HCT116 (cell line): Measurements from ENCODE around the gene RAB8B. TPM values are rescaled to one million over a fixed set of nuclear protein-coding genes. Genes with fewer than 3 reads are reported as not detected.

ENCODE experiments used
- ATAC-seq: fragments of 200-7000 bp; cut with Tn5 transposase; 2 replicates; pipeline ENCODE4 v1.9.1; 2020; ENCODE audit warnings: mild to moderate bottlenecking, moderate library complexity
- BruUV-seq: library from RNA; stranded (reverse); fragments of 400-500 nt; replicated peaks from 2 replicates; lab custom pipeline; 2021; lab: Mats Ljungman, UMichigan
- CTCF ChIA-PET: fragments of 300-600 bp; sonication (Branson Sonifier 250); formaldehyde crosslinking; loops from one replicate; lab custom pipeline; 2021; ENCODE audit warnings: antibody characterized with exemption; lab: Charles Lee
- POLR2A ChIA-PET: fragments of 300-600, 350-600 bp; sonication (Branson Sonifier 250); formaldehyde crosslinking; loops from one replicate; lab custom pipeline; 2021; ENCODE audit warnings: antibody characterized with exemption; lab: Charles Lee
- RAD21 ChIA-PET, 2 experiments: fragments of 300-600 bp; sonication (Branson Sonifier 250); formaldehyde crosslinking; loops; one replicate each; lab custom pipeline; 2023; ENCODE audit warnings: low total read pairs in 2 of 2; ENCODE audit not compliant: uncharacterized antibody in 2 of 2, unreplicated experiment in 2 of 2, low non-redundant PET in 1 of 2; lab: Charles Lee
- DNase-seq: peaks from one replicate; pipeline ENCODE4 v3.0.0-alpha.2; 2010; ENCODE audit warnings: low read depth, low spot score
- H2AFZ ChIP-seq: fragments of 200-600 bp; shearing (Covaris generic), sonication (generic); 2 replicates; pipeline ENCODE4 v1.6.1; 2017; ENCODE audit warnings: low read depth, mixed run types, mixed read lengths, antibody characterized with exemption, low read length; ENCODE audit not compliant: poor library complexity, severe bottlenecking
- H3K27ac ChIP-seq: 2 replicates; pipeline ENCODE4 v1.5.1; 2012; ENCODE audit warnings: low read depth, low read length
- H3K27me3 ChIP-seq: fragments of 200-600 bp; sonication (generic); 2 replicates; pipeline ENCODE4 v1.6.1; 2016; ENCODE audit warnings: mixed run types, low read length, mixed read lengths; ENCODE audit not compliant: insufficient read depth
- H3K36me3 ChIP-seq, 2 experiments: fragments of 200-500 bp in 1 of 2; fragments of 200-600 bp in 1 of 2; sonication (Bioruptor generic) in 1 of 2; sonication (generic) in 1 of 2; 2 replicates each; pipeline versions ENCODE4 v1.5.1 to v1.6.1; 2014 to 2016; ENCODE audit warnings: low read length in 2 of 2, inconsistent platforms in 1 of 2, mixed read lengths in 1 of 2, mixed run types in 1 of 2; ENCODE audit not compliant: insufficient read depth in 2 of 2, control insufficient read depth in 1 of 2
- H3K4me1 ChIP-seq, 2 experiments: fragments of 200-600 bp in 1 of 2; sonication (generic) in 1 of 2; 2 replicates each; pipeline versions ENCODE4 v1.5.1 to v1.6.1; 2012 to 2017; ENCODE audit warnings: low read length in 2 of 2, inconsistent platforms in 1 of 2, mild to moderate bottlenecking in 1 of 2, mixed read lengths in 1 of 2, mixed run types in 1 of 2, moderate library complexity in 1 of 2; ENCODE audit not compliant: insufficient read depth in 2 of 2, control insufficient read depth in 1 of 2
- H3K4me2 ChIP-seq: fragments of 200-600 bp; sonication (generic); 2 replicates; pipeline ENCODE4 v1.6.1; 2017; ENCODE audit warnings: mixed run types, low read length, mixed read lengths
- H3K4me3 ChIP-seq, 2 experiments: fragments of 200-600 bp in 1 of 2; sonication (generic) in 1 of 2; replicated peaks in 1 of 2; 2 replicates each; pipeline ENCODE4 v1.5.1; 2011 to 2016; ENCODE audit warnings: low read length in 2 of 2, control low read depth in 1 of 2, low read depth in 1 of 2, mild to moderate bottlenecking in 1 of 2, mixed read lengths in 1 of 2, mixed run types in 1 of 2
- H3K79me2 ChIP-seq: fragments of 200-600 bp; sonication (generic); 2 replicates; pipeline ENCODE4 v1.6.1; 2017; ENCODE audit warnings: mild to moderate bottlenecking, mixed run types, low read length, moderate library complexity, mixed read lengths; ENCODE audit not compliant: insufficient read depth
- H3K9ac ChIP-seq: fragments of 200-600 bp; sonication (generic); 2 replicates; pipeline ENCODE4 v1.6.1; 2016; ENCODE audit warnings: low read length, mixed read lengths
- H3K9me2 ChIP-seq: fragments of 200-600 bp; sonication (generic), shearing (Covaris generic); 2 replicates; pipeline ENCODE4 v1.6.1; 2017; ENCODE audit warnings: mixed run types, mild to moderate bottlenecking, moderate library complexity; ENCODE audit not compliant: insufficient read depth
- H3K9me3 ChIP-seq, 2 experiments: fragments of 200-500 bp in 1 of 2; fragments of 200-600 bp in 1 of 2; sonication (Bioruptor generic) in 1 of 2; sonication (generic) in 1 of 2; 2 replicates each; pipeline ENCODE4 v1.6.1; 2014 to 2017; ENCODE audit warnings: low read length in 2 of 2, mixed read lengths in 2 of 2, inconsistent platforms in 1 of 2, low read depth in 1 of 2, mild to moderate bottlenecking in 1 of 2, mixed run types in 1 of 2, moderate library complexity in 1 of 2; ENCODE audit not compliant: control insufficient read depth in 1 of 2, insufficient read depth in 1 of 2
- H4K20me1 ChIP-seq: fragments of 200-600 bp; sonication (generic), shearing (Covaris generic); 2 replicates; pipeline ENCODE4 v1.6.1; 2017; ENCODE audit warnings: mixed run types, mild to moderate bottlenecking, moderate library complexity; ENCODE audit not compliant: insufficient read depth
- ATF3 ChIP-seq: IDR thresholded peaks from 2 replicates; pipeline ENCODE4 v1.6.1; 2012
- EZH2 ChIP-seq: fragments of 200-600 bp; sonication (generic); IDR thresholded peaks from 2 replicates; pipeline ENCODE4 v1.6.1; 2017; ENCODE audit warnings: antibody characterized with exemption, mixed run types
- EZH2phosphoT487 ChIP-seq: fragments of 200-600 bp; IDR thresholded peaks from 2 replicates; pipeline ENCODE4 v1.6.1; 2018; ENCODE audit warnings: antibody characterized with exemption, borderline replicate concordance
- FOSL1 ChIP-seq: IDR thresholded peaks from 2 replicates; pipeline ENCODE4 v1.6.1; 2012; ENCODE audit warnings: low read depth
- POLR2AphosphoS5 ChIP-seq: IDR thresholded peaks from 2 replicates; pipeline ENCODE4 v1.6.1; 2011; ENCODE audit warnings: mild to moderate bottlenecking, low read depth, low read length, moderate library complexity
- SRF ChIP-seq: IDR thresholded peaks from 2 replicates; pipeline ENCODE4 v1.6.1; 2012; ENCODE audit warnings: low read depth
- YY1 ChIP-seq: IDR thresholded peaks from 2 replicates; pipeline ENCODE4 v1.6.1; 2011; ENCODE audit warnings: low read length, low read depth, moderate library complexity, mild to moderate bottlenecking; ENCODE audit not compliant: insufficient replicate concordance; ENCODE audit errors: extremely low read depth
- ZFX ChIP-seq: fragments of 450-650 bp; IDR thresholded peaks from 2 replicates; pipeline ENCODE4 v1.6.1; 2017
- ZNF274 ChIP-seq: fragments of 200-500 bp; sonication (Bioruptor generic); IDR thresholded peaks from 2 replicates; pipeline ENCODE4 v1.6.1; 2014; ENCODE audit warnings: mild to moderate bottlenecking, low read depth, low read length, inconsistent platforms
- intact Hi-C: fragments of 100-400 bp; cut with micrococcal nuclease; formaldehyde crosslinking; loops from 2 replicates; pipeline ENCODE4 v1.10.0; 2022
- total RNA-seq: library from RNA; stranded (reverse); gene quantifications from one replicate; pipeline ENCODE4 v1.2.1, GENCODE V29; 2021; ENCODE audit not compliant: unreplicated experiment

RAB8B gene
- total RNA-seq, 1 experiment from 2014 or later: 19.4 TPM

DNA sequence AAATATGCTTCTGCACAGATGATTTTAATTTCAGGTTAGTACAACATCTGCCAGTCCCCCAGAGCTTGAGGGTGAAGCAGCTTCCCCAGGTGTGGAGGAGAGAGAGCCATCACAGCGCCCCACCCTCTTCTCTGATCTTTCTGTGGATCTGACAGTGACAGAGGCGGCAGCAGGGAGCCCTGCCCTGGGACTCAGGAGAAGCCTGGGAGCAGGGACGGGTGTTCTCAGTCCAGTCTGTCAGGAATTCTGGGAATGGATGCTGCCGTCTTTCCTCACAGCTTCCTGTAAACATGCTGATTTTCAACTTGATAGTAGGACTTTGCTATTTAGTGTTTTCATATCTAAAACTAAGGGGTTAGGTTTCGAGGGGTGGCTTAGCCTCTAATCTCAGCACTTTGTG lies 11.4 kb upstream of the RAB8B start:
- Histone ChIP-seq H3K27me3 (no peaks in the 10 kb centered on the region), H3K4me2 (no peak overlapping the region), H4K20me1 (no peaks in the 10 kb centered on the region), H3K36me3 (no peaks in the 10 kb centered on the region), H3K79me2 (no peaks in the 10 kb centered on the region), H3K4me3 (no peak overlapping the region), H3K9me2 (no peaks in the 10 kb centered on the region), H3K4me1 (no peaks in the 10 kb centered on the region), H2AFZ (no peak overlapping the region), H3K9me3 (no peaks in the 10 kb centered on the region), H3K27ac (no peak overlapping the region), H3K9ac (no peak overlapping the region)
- TF ChIP-seq POLR2AphosphoS5 (no peak), YY1 (no peak), EZH2 (no peak)
- ChIA-PET POLR2A (no interaction called here), CTCF (no interaction called here), RAD21 (no interaction called here)
- BruUV-seq: no TSS peak
- intact Hi-C loops: no loop called here
- DNase-seq: no peak
- no peak; the same call in 1 of the 2 replicates for ATAC-seq

GRCh38 chr15:63180746-63181145 lies 8.7 kb upstream of the RAB8B start:
- BruUV-seq: no TSS peak
- H3K79me2 ChIP-seq: no peaks in the 10 kb centered on the region
- TF ChIP-seq ZNF274: no peak
- TF ChIP-seq FOSL1: no peak
- TF ChIP-seq ATF3: no peak
- TF ChIP-seq EZH2phosphoT487: no peak
- no peak for TF ChIP-seq SRF
- no peak for TF ChIP-seq ZFX
- no peaks in the 10 kb centered on the region for H3K36me3 ChIP-seq
- no peaks in the 10 kb centered on the region for H3K9me2 ChIP-seq
- ATAC-seq (no peak), DNase-seq (no peak)
- POLR2A ChIA-PET: no interaction called here
- no peaks in the 10 kb centered on the region for H3K9me3 ChIP-seq
- CTCF ChIA-PET: no interaction called here
- no peak overlapping the region for H2AFZ ChIP-seq
- H3K9ac ChIP-seq: no peak overlapping the region
- H3K4me1 ChIP-seq: no peaks in the 10 kb centered on the region
- H3K4me3 ChIP-seq: no peak overlapping the region
- RAD21 ChIA-PET: no interaction called here
- no peaks in the 10 kb centered on the region for H3K27me3 ChIP-seq
- H3K4me2 ChIP-seq: no peak overlapping the region
- H3K27ac ChIP-seq: no peak overlapping the region
- intact Hi-C loops: no loop called here
- no peaks in the 10 kb centered on the region for H4K20me1 ChIP-seq
